ENCODE results near the gene NPDC1.

DNA sequence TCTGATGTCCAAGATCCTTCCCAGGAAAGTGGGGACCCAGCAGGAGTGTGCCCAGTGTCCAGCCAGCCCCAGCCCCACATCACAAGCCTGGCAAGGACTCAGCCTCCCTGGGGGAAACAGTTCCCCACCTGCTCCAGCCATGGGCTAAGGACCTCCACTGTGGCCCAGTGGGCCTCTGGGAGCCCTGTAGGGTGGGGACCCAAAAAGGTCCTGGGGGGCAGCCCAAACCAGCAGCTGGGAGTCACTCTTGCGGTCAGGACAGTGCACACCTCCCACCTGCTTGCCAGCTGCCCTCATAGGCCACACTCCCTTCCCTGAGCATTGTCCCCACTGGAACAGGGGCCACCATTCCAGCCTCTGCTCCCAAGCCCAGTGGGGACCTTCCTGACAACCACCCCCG is 19.6 kb downstream of the NPDC1 start:
- TF ChIP-seq, protein P1, sequence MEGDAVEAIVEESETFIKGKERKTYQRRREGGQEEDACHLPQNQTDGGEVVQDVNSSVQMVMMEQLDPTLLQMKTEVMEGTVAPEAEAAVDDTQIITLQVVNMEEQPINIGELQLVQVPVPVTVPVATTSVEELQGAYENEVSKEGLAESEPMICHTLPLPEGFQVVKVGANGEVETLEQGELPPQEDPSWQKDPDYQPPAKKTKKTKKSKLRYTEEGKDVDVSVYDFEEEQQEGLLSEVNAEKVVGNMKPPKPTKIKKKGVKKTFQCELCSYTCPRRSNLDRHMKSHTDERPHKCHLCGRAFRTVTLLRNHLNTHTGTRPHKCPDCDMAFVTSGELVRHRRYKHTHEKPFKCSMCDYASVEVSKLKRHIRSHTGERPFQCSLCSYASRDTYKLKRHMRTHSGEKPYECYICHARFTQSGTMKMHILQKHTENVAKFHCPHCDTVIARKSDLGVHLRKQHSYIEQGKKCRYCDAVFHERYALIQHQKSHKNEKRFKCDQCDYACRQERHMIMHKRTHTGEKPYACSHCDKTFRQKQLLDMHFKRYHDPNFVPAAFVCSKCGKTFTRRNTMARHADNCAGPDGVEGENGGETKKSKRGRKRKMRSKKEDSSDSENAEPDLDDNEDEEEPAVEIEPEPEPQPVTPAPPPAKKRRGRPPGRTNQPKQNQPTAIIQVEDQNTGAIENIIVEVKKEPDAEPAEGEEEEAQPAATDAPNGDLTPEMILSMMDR (IDR thresholded peaks at IDR 0.05): no peak
- TF ChIP-seq POLR2A (IDR thresholded peaks at IDR 0.05): no peak
